ENCODE results near the gene ZNF525.

GRCh38 chr19:53388168-53388567 lies 22.7 kb downstream of the ZNF525 start:
- TF ChIP-seq CTCF (IDR thresholded peaks at IDR 0.05; ENCODE audit: low read length) (no peak), EZH2 (IDR thresholded peaks at IDR 0.05; ENCODE audit: borderline replicate concordance, low read length) (no peak)

All from OCI-LY1 (cell line).